Testis (tissue), 2 donors: ENCODE measurements around the gene SEC23IP.
"Not testable (repeated sequence)": the region's sequence is repeated elsewhere in the genome, so short reads cannot be mapped to it uniquely, and the experiment has no call there.

ENCODE experiments used
- CTCF ChIP-seq, 3 experiments: fragments of 450-650 bp in 2 of 3; fragments of 200-600 bp in 1 of 3; sonication (generic) in 1 of 3; IDR thresholded peaks; one replicate each; pipeline ENCODE4 v1.5.1; 2016 to 2019; ENCODE audit warnings: antibody characterized with exemption in 3 of 3, mild to moderate bottlenecking in 2 of 3, moderate library complexity in 1 of 3
- POLR2A ChIP-seq: fragments of 450-650 bp; IDR thresholded peaks from one replicate; pipeline ENCODE4 v1.6.1; 2017; ENCODE audit warnings: antibody characterized with exemption, mild to moderate bottlenecking, moderate library complexity

- not testable (repeated sequence) for TF ChIP-seq CTCF (IDR thresholded peaks at IDR 0.05); POLR2A
Observed at GRCh38 chr10:119907695-119908094, 15.2 kb downstream of the SEC23IP start.
